Body of pancreas (tissue), 4 donors: ENCODE data around the gene KIAA1671.

Experiments
- POLR2A ChIP-seq, 3 donors: fragments of 450-650 bp; IDR thresholded peaks; one replicate each; pipeline ENCODE4 v1.6.1; 2016; ENCODE audit warnings: antibody characterized with exemption in 3 of 3, mild to moderate bottlenecking in 2 of 3
- TF ChIP-seq, protein P1 (sequence below), 7 experiments: fragments of 450-650 bp in 4 of 7; fragments of 200-600 bp in 3 of 7; sonication (generic) in 3 of 7; IDR thresholded peaks; one replicate each; pipeline ENCODE4 v1.5.1; 2016 to 2019; ENCODE audit warnings: antibody characterized with exemption in 7 of 7

- TF ChIP-seq, protein P1, sequence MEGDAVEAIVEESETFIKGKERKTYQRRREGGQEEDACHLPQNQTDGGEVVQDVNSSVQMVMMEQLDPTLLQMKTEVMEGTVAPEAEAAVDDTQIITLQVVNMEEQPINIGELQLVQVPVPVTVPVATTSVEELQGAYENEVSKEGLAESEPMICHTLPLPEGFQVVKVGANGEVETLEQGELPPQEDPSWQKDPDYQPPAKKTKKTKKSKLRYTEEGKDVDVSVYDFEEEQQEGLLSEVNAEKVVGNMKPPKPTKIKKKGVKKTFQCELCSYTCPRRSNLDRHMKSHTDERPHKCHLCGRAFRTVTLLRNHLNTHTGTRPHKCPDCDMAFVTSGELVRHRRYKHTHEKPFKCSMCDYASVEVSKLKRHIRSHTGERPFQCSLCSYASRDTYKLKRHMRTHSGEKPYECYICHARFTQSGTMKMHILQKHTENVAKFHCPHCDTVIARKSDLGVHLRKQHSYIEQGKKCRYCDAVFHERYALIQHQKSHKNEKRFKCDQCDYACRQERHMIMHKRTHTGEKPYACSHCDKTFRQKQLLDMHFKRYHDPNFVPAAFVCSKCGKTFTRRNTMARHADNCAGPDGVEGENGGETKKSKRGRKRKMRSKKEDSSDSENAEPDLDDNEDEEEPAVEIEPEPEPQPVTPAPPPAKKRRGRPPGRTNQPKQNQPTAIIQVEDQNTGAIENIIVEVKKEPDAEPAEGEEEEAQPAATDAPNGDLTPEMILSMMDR (IDR thresholded peaks at IDR 0.05), result no peak
- no peak for TF ChIP-seq POLR2A (IDR thresholded peaks at IDR 0.05)
Observed at GRCh38 chr22:25200967-25201366, 248.5 kb downstream of the KIAA1671 start.
